Chondrocyte (in vitro differentiated cells): Measurements from ENCODE around the gene FAM151A. TPM values are rescaled to one million over a fixed set of nuclear protein-coding genes. Genes with fewer than 3 reads are reported as not detected.

ENCODE experiments used
- DNase-seq: peaks from one replicate; pipeline ENCODE4 v3.0.0; 2021; ENCODE audit warnings: mixed read lengths, low spot score
- H3K27ac Mint-ChIP-seq: one replicate; pipeline ENCODE4 v1.8.0; 2021; ENCODE audit warnings: mild to moderate bottlenecking, moderate library complexity, mixed read lengths; ENCODE audit not compliant: unreplicated experiment
- H3K27me3 Mint-ChIP-seq: 2 replicates; pipeline ENCODE4 v1.8.0; 2021; ENCODE audit warnings: low read depth, mixed read lengths
- H3K36me3 Mint-ChIP-seq: 2 replicates; pipeline ENCODE4 v1.8.0; 2021; ENCODE audit warnings: low read depth, mixed read lengths
- H3K4me1 Mint-ChIP-seq: 2 replicates; pipeline ENCODE4 v1.8.0; 2021; ENCODE audit warnings: low read depth, mild to moderate bottlenecking, mixed read lengths
- H3K4me3 Mint-ChIP-seq: one replicate; pipeline ENCODE4 v1.8.0; 2021; ENCODE audit warnings: mild to moderate bottlenecking, moderate library complexity, mixed read lengths; ENCODE audit not compliant: unreplicated experiment
- H3K9me3 Mint-ChIP-seq: 2 replicates; pipeline ENCODE4 v1.8.0; 2021; ENCODE audit warnings: low read depth, mixed read lengths
- CTCF ChIP-seq: fragments of 200-600 bp; sonication (generic); IDR thresholded peaks from 2 replicates; pipeline ENCODE4 v1.5.0; 2021; ENCODE audit warnings: antibody characterized with exemption, mild to moderate bottlenecking, moderate library complexity
- total RNA-seq: library from RNA; stranded (reverse); gene quantifications from 3 replicates; pipeline ENCODE4 v1.2.1, GENCODE V29; 2021

The FAM151A gene
- total RNA-seq, 1 donor from 2014 or later: not detected

DNA sequence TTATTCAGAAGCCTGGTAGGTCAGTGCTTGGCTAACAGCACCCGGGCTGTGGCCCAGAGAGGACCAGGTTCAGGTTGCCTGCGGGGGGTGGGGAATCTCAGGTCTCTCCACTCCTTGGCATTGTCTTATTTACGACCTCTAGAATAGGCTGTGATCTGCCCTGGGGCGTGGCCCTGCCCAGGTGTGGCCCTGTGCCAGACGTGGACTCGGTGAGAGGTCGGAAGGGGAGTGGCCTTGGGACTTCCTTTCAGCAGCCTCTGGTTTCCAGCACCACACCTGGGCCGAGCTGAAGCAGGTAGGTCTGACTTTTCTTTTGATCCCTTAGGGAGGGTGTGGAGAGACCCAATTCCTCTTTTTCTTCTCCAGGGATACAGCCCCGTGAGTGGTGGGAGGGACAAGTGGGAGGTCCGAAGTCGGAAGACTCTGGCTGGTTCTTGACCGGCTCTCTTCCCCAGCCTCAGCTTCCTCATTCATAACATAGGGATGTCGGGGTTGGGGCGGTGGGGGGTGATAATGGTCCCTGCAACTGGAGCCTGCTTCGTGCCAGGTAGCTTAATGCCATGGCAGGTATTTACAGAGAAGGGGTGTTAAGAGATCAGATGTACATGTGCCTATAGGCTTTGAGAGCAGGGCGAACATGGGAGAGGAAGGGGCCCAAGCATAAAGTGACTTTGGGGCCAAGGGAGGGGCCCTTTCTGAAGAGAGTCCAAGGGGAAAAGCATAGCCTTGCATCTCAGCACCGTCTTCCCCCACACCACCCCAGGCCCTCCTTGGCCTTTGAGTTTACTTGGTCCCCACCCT is 58.8 kb downstream of the FAM151A start:
- H3K27me3 Mint-ChIP-seq: peaks cover 3% of the 10 kb centered on the region
- peaks cover 5% of the 10 kb centered on the region for H3K4me1 Mint-ChIP-seq
- no peaks in the 10 kb centered on the region for H3K9me3 Mint-ChIP-seq
- DNase-seq: no peak
- no peaks in the 10 kb centered on the region for H3K36me3 Mint-ChIP-seq
- no peak overlapping the region for H3K27ac Mint-ChIP-seq
- no peak for TF ChIP-seq CTCF
- H3K4me3 Mint-ChIP-seq: no peak overlapping the region

DNA sequence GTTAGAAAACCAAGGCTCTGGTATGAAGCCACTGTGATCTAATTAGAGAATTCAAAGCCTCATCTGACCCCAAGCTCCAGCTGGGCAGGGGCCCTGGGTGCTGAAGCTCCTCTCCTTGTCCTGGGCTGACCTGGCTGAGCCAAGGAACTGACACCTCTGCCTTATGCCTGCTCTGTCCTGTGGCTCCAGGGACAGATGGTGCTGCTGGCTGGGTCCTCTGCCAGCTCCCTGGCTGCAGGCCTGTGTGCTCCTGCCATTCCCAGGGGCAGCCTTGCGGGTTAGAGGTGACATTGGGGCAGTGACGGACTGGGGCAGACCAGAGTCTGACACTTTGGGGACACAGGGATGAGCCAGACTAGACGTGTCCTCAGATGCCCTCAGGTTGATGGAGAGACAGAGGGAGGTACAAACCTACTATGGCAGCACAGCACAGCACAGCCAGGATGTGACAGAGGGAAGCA is 63.5 kb downstream of the FAM151A start:
- peaks cover 3% of the 10 kb centered on the region for H3K36me3 Mint-ChIP-seq
- H3K27ac Mint-ChIP-seq: no peak overlapping the region
- no peak overlapping the region for H3K4me3 Mint-ChIP-seq
- peaks cover 5% of the 10 kb centered on the region for H3K27me3 Mint-ChIP-seq
- no peak for TF ChIP-seq CTCF
- peak; percentile 40 for DNase-seq
- peaks cover 8% of the 10 kb centered on the region for H3K4me1 Mint-ChIP-seq
- H3K9me3 Mint-ChIP-seq: peaks cover 9% of the 10 kb centered on the region

Other genes starting within 250 kb of the FAM151A start
- 22.0 to 41.2 TPM (median 26.2 TPM) in 3 replicates for gene SSBP3, start 217.1 kb downstream of the FAM151A start, total RNA-seq
- 0.25 to 0.56 TPM (median 0.41 TPM) in 3 replicates for gene ACOT11, start 75.3 kb downstream of the FAM151A start, total RNA-seq
- gene MROH7, start 18.3 kb upstream of the FAM151A start, total RNA-seq: 0.15 TPM in 1 of 3 replicates, not detected in the others
- gene TTC4, start 92.3 kb upstream of the FAM151A start, total RNA-seq: 12.6 to 14.7 TPM (median 12.7 TPM) in 3 replicates
- 3.2 to 4.2 TPM (median 4.0 TPM) in 3 replicates for gene PARS2, start 141.0 kb upstream of the FAM151A start, total RNA-seq
- gene TTC22, start 177.8 kb upstream of the FAM151A start, total RNA-seq: not detected in 3 replicates